ENCODE results near the gene RTN4RL2.
"Not testable (repeated sequence)": the region's sequence is repeated elsewhere in the genome, so short reads cannot be mapped to it uniquely, and the experiment has no call there.

The RTN4RL2 gene

GRCh38 chr11:57432714-57433163 is 27.6 kb upstream of the RTN4RL2 start:
- no peak for DNase-seq (ENCODE audit: low read depth)

GRCh38 chr11:57434640-57435546 is 25.4 kb upstream of the RTN4RL2 start:
- DNase-seq (ENCODE audit: low read depth), result no peak

GRCh38 chr11:57436031-57436430 is 24.3 kb upstream of the RTN4RL2 start:
- DNase-seq (ENCODE audit: low read depth), result no peak

GRCh38 chr11:57438345-57439285 is 21.7 kb upstream of the RTN4RL2 start:
- DNase-seq (ENCODE audit: low read depth), result no peak

- DNase-seq (ENCODE audit: low read depth), result no peak
Measured at GRCh38 chr11:57439786-57440185, 20.5 kb upstream of the RTN4RL2 start.

- DNase-seq (ENCODE audit: low read depth), result no peak
Measured at GRCh38 chr11:57440744-57441414, 19.4 kb upstream of the RTN4RL2 start.

- DNase-seq (ENCODE audit: low read depth), result no peak
Measured at GRCh38 chr11:57444362-57445121, 15.8 kb upstream of the RTN4RL2 start.

GRCh38 chr11:57445122-57445394 is 15.3 kb upstream of the RTN4RL2 start:
- DNase-seq (ENCODE audit: low read depth), result not testable (repeated sequence)

- DNase-seq (ENCODE audit: low read depth), result no peak
Measured at GRCh38 chr11:57446055-57446454, 14.3 kb upstream of the RTN4RL2 start.

- DNase-seq (ENCODE audit: low read depth), result no peak
Measured at GRCh38 chr11:57453543-57454177, 6.7 kb upstream of the RTN4RL2 start.

- peak; percentile 62 for DNase-seq (ENCODE audit: low read depth)
Measured at GRCh38 chr11:57456960-57457642, 3.2 kb upstream of the RTN4RL2 start.

- no peak for DNase-seq (ENCODE audit: low read depth)
Measured at GRCh38 chr11:57457643-57458023, 2.7 kb upstream of the RTN4RL2 start.

- DNase-seq (ENCODE audit: low read depth), result no peak
Measured at GRCh38 chr11:57458060-57458409, 2.3 kb upstream of the RTN4RL2 start.

GRCh38 chr11:57458410-57459163 is 1.7 kb upstream of the RTN4RL2 start:
- DNase-seq (ENCODE audit: low read depth), result no peak

GRCh38 chr11:57459164-57460021 is 935 bp upstream of the RTN4RL2 start:
- DNase-seq (ENCODE audit: low read depth), result no peak

- DNase-seq (ENCODE audit: low read depth), result no peak
Measured at GRCh38 chr11:57460758-57461749, 726 bp downstream of the RTN4RL2 start.

GRCh38 chr11:57461841-57462489 is 1.6 kb downstream of the RTN4RL2 start:
- DNase-seq (ENCODE audit: low read depth), result no peak

Measured in activated T-cell treated with anti-CD3 and anti-CD28 coated beads for 1 hour (primary cell).